ENCODE data around the gene SSH2. TPM values are rescaled to one million over a fixed set of nuclear protein-coding genes. Genes with fewer than 3 reads are reported as not detected.
A peak's percentile ranks its signal among the peaks of the same experiment; 100 is the strongest.

Gene SSH2
- total RNA-seq, 8 experiments from 2014 or later = 12.4 to 80.9 (median 16.0) TPM

GRCh38 chr17:29642171-29642611, 287.8 kb downstream of the SSH2 start:
- WGBS, 10 experiments = 10 to 92% (median 60%) methylated on average over 1 to 2 of the region's 2 CpGs; no CpG with 5 or more reads in 5 of the 10 experiments
- H3K4me3 ChIP-seq = no peak overlapping the region
- H3K4me1 ChIP-seq (replicated peaks in 1 of 2) = peaks cover 11 to 22% of the 10 kb centered on the region in 2 donors
- in situ Hi-C loops (cut with MboI; ENCODE audit: low pct_unique_long_range_greater_than_20kb in 2 of 9, low sequenced_read_pairs in 9 of 9, unreplicated experiment in 9 of 9) = loop anchor here in 3 of 9 experiments (10.0 to 25.0 kb wide), 3 partner anchors 120 to 145 kb away; no protein-coding TSS in a partner anchor
- no peak overlapping the region for H3K27ac ChIP-seq
- peak in 2 of 8 experiments; percentile 6 to 12 for ATAC-seq (replicated peaks in 6 of 8)

GRCh38 chr17:29640981-29641642, 288.9 kb downstream of the SSH2 start:
- whole genome bisulfite sequencing, 10 experiments = 66 to 100% (median 88%) methylated on average over 1 to 7 of the region's 7 CpGs; no CpG with 5 or more reads in 1 of the 10 experiments
- in situ Hi-C loops (cut with MboI; ENCODE audit: low pct_unique_long_range_greater_than_20kb in 2 of 9, low sequenced_read_pairs in 9 of 9, unreplicated experiment in 9 of 9) = loop anchor here in 3 of 9 experiments (10.0 to 25.0 kb wide), 3 partner anchors 121 to 146 kb away; no protein-coding TSS in a partner anchor

GRCh38 chr17:29640413-29640812, 289.6 kb downstream of the SSH2 start:
- WGBS, 10 experiments = 8 to 50% (median 14%) methylated on average over 1 to 2 of the region's 2 CpGs; no CpG with 5 or more reads in 3 of the 10 experiments
- peak; percentile 4 to 49 (median 44) for ATAC-seq (replicated peaks in 6 of 8)
- H3K27ac ChIP-seq = peak overlapping the region in 1 of 2 donors; percentile 54
- in situ Hi-C loops (cut with MboI; ENCODE audit: low pct_unique_long_range_greater_than_20kb in 2 of 9, low sequenced_read_pairs in 9 of 9, unreplicated experiment in 9 of 9) = loop anchor here in 3 of 9 experiments (10.0 to 25.0 kb wide), 3 partner anchors 122 to 147 kb away; no protein-coding TSS in a partner anchor
- peaks cover 11 to 22% of the 10 kb centered on the region in 2 donors for H3K4me1 ChIP-seq (replicated peaks in 1 of 2)
- no peak overlapping the region for H3K4me3 ChIP-seq

More at GRCh38 chr17:29640981-29641642, 288.9 kb downstream of the SSH2 start:
- ATAC-seq (replicated peaks in 6 of 8) = no peak
- H3K27ac ChIP-seq = no peak overlapping the region
- peaks cover 11 to 22% of the 10 kb centered on the region in 2 donors for H3K4me1 ChIP-seq (replicated peaks in 1 of 2)
- no peak overlapping the region for H3K4me3 ChIP-seq

DNA sequence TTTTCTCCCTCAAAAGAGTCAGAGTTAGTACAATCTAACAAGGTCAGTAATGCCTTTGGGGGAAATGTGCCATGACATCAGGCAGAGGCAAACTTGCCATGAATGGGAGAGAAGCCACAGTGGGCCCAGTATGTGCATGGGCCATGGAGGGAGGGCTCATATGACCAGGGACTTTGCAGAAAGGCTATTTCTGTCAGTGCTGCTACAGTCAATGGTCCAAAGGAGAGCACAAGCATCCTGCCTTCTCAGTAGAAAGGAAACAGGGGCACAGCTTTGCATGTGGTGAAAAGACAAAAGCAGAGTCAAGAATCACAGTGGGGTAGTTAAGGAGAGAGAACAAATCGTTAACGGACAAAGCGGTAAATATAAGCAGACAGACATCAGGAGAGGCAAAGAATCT, 296.1 kb downstream of the SSH2 start:
- no peak overlapping the region for H3K27ac ChIP-seq
- in situ Hi-C loops (cut with MboI; ENCODE audit: low pct_unique_long_range_greater_than_20kb in 2 of 9, low sequenced_read_pairs in 9 of 9, unreplicated experiment in 9 of 9) = loop anchor here in 2 of 9 experiments (25.0 kb wide), 2 partner anchors 128 to 153 kb away; no protein-coding TSS in a partner anchor
- 67 to 100% (median 83%) methylated on average over 1 to 3 of the region's 3 CpGs; no CpG with 5 or more reads in 3 of the 10 experiments for WGBS, 10 experiments
- ATAC-seq (replicated peaks in 6 of 8) = no peak
- H3K4me3 ChIP-seq = no peak overlapping the region
- no peaks in the 10 kb centered on the region for H3K4me1 ChIP-seq (replicated peaks in 1 of 2)

DNA sequence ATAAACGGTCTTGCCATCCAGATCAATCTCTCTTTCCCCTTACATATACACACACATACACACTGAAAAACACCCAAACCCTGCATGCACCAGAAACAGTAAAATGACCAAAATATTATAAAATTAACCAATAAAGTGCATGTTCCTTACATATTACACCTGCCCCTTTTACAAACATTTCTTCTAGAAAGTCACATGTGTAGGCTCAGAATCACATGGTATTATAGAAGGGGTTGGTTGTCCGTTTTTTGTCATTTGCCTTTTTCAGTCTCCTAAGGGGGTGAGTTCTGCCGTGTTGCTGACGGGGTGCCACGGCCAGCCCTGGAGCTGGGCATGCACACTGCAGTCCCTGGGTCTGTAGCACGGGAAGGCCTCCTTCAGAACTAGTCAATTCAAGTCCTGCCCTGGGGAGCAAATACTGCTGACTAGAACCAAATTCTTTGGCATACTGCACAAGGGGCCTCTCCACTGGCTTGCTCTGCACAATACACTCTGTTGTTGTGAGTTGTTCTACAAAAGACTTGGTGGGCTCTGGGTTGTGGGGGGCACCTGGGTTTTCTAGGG, 299.3 kb downstream of the SSH2 start:
- no peak for ATAC-seq (replicated peaks in 6 of 8)
- in situ Hi-C loops (cut with MboI; ENCODE audit: low pct_unique_long_range_greater_than_20kb in 2 of 9, low sequenced_read_pairs in 9 of 9, unreplicated experiment in 9 of 9) = loop anchor here in 2 of 9 experiments (25.0 kb wide), 2 partner anchors 132 to 157 kb away; no protein-coding TSS in a partner anchor
- Histone ChIP-seq H3K27ac (no peak overlapping the region), H3K4me1 (replicated peaks in 1 of 2) (no peaks in the 10 kb centered on the region), H3K4me3 (no peak overlapping the region)
- WGBS, 10 experiments = 22 to 100% (median 84%) methylated on average over 1 to 5 of the region's 6 CpGs; no CpG with 5 or more reads in 1 of the 10 experiments

DNA sequence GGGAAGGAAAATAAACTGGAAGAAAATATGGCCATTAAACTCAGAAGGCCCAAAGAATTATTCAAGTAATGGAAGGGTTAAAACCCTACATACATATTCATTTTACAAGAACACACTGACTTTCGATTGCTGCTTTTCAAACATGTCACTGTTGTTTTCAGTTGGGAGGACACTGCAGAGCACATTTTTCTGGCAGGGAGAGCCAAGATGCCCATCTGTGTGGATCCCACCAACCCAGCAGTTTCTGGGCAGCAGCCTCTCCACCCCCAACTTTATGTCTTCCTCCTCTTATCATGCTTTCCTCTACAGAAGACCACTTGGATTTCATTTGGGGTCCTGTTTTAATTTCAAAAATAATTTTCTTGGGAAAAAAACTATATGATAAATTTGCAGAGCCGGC, 300.2 kb downstream of the SSH2 start:
- in situ Hi-C loops (cut with MboI; ENCODE audit: low pct_unique_long_range_greater_than_20kb in 2 of 9, low sequenced_read_pairs in 9 of 9, unreplicated experiment in 9 of 9) = loop anchor here in 2 of 9 experiments (25.0 kb wide), 2 partner anchors 132 to 157 kb away; no protein-coding TSS in a partner anchor
- no peak overlapping the region for H3K4me3 ChIP-seq

DNA sequence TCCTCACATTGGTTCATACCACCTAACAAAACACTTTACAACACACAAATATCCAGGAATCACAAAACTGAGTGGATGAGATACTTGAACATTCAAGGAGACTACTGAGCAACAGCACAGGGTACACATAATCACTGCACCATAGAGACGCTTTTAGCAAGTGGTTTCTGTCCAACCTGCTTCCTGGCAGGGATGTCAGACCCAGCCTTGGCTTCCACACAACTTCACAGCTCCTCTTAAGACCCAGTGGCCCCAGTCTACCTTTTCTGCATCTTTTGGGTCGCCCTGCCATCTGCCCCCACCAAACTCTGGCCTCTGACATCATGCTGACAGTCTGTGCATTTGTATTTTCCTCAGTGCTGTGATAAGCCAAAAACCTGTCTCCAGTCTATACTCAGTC, 301.4 kb downstream of the SSH2 start:
- in situ Hi-C loops (cut with MboI; ENCODE audit: low pct_unique_long_range_greater_than_20kb in 2 of 9, low sequenced_read_pairs in 9 of 9, unreplicated experiment in 9 of 9) = loop anchor here in 2 of 9 experiments (25.0 kb wide), 2 partner anchors 134 to 159 kb away; no protein-coding TSS in a partner anchor
- H3K27ac ChIP-seq = no peak overlapping the region
- 60 to 100% (median 94%) methylated on average over 1 to 2 of the region's 2 CpGs; no CpG with 5 or more reads in 5 of the 10 experiments for WGBS, 10 experiments
- ATAC-seq (replicated peaks in 6 of 8) = no peak
- H3K4me3 ChIP-seq = no peak overlapping the region
- H3K4me1 ChIP-seq (replicated peaks in 1 of 2) = no peaks in the 10 kb centered on the region

More for the DNA sequence above, 300.2 kb downstream of the SSH2 start:
- Histone ChIP-seq H3K27ac (no peak overlapping the region), H3K4me1 (replicated peaks in 1 of 2) (no peaks in the 10 kb centered on the region)
- ATAC-seq (replicated peaks in 6 of 8) = no peak
- WGBS, 10 experiments = 10 to 88% (median 60%) methylated on average over 1 to 2 of the region's 2 CpGs

DNA sequence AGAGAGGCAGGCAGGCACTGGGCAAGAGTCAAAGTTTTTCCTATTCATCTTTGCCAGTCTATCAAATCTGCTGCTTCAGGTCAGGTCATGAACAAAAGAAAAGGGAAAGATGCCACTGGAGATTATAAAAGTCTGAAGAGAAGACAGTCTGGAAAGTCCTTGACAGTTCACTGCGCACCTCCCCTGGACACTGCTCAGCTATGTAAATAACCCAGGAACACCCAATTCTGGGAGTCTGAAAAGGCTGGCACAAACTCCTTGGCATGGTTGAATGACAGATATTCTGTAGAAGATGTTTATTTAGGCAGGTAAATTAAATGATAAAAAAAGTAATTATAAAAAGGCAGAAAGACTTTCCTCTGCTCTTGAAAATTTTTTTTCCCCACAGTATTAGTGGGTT, 302.1 kb downstream of the SSH2 start:
- H3K4me1 ChIP-seq (replicated peaks in 1 of 2) = no peaks in the 10 kb centered on the region
- ATAC-seq (replicated peaks in 6 of 8) = peak in 1 of 8 experiments; percentile 23
- H3K4me3 ChIP-seq = no peak overlapping the region
- 89 to 100% (median 100%) methylated on average over 1 of the region's 1 CpG; no CpG with 5 or more reads in 5 of the 10 experiments for WGBS, 10 experiments
- H3K27ac ChIP-seq = no peak overlapping the region
- in situ Hi-C loops (cut with MboI; ENCODE audit: low pct_unique_long_range_greater_than_20kb in 2 of 9, low sequenced_read_pairs in 9 of 9, unreplicated experiment in 9 of 9) = loop anchor here in 2 of 9 experiments (25.0 kb wide), 2 partner anchors 134 to 159 kb away; no protein-coding TSS in a partner anchor

GRCh38 chr17:29625037-29625750, 304.8 kb downstream of the SSH2 start:
- in situ Hi-C loops (cut with MboI; ENCODE audit: low pct_unique_long_range_greater_than_20kb in 2 of 9, low sequenced_read_pairs in 9 of 9, unreplicated experiment in 9 of 9) = loop anchor here in 2 of 9 experiments (25.0 kb wide), 2 partner anchors 137 to 162 kb away; no protein-coding TSS in a partner anchor
- Histone ChIP-seq H3K4me3 (no peak overlapping the region), H3K27ac (no peak overlapping the region), H3K4me1 (replicated peaks in 1 of 2) (peaks cover 0 to 2% of the 10 kb centered on the region in 2 donors)
- ATAC-seq (replicated peaks in 6 of 8) = peak in 3 of 8 experiments; percentile 13 to 35 (median 26)
- 45 to 100% (median 98%) methylated on average over 1 to 4 of the region's 8 CpGs; no CpG with 5 or more reads in 2 of the 10 experiments for WGBS, 10 experiments

GRCh38 chr17:29624586-29624985, 305.4 kb downstream of the SSH2 start:
- 0 to 92% (median 71%) methylated on average over 1 to 3 of the region's 4 CpGs; no CpG with 5 or more reads in 3 of the 10 experiments for WGBS, 10 experiments
- Histone ChIP-seq H3K4me3 (no peak overlapping the region), H3K27ac (no peak overlapping the region), H3K4me1 (replicated peaks in 1 of 2) (peaks cover 0 to 2% of the 10 kb centered on the region in 2 donors)
- no peak for ATAC-seq (replicated peaks in 6 of 8)
- in situ Hi-C loops (cut with MboI; ENCODE audit: low pct_unique_long_range_greater_than_20kb in 2 of 9, low sequenced_read_pairs in 9 of 9, unreplicated experiment in 9 of 9) = loop anchor here in 1 of 9 experiments (25.0 kb wide), 1 partner anchor 463 kb away; no protein-coding TSS in a partner anchor

- no peak for ATAC-seq (replicated peaks in 6 of 8)
- in situ Hi-C loops (cut with MboI; ENCODE audit: low pct_unique_long_range_greater_than_20kb in 2 of 9, low sequenced_read_pairs in 9 of 9, unreplicated experiment in 9 of 9) = loop anchor here in 1 of 9 experiments (25.0 kb wide), 1 partner anchor 464 kb away; no protein-coding TSS in a partner anchor
- Histone ChIP-seq H3K27ac (no peak overlapping the region), H3K4me1 (replicated peaks in 1 of 2) (peaks cover 0 to 2% of the 10 kb centered on the region in 2 donors), H3K4me3 (peak overlapping the region in 4 of 5 donors; percentile 38 to 50 (median 47))
- 0 to 41% (median 35%) methylated on average over 1 to 4 of the region's 4 CpGs; no CpG with 5 or more reads in 7 of the 10 experiments for WGBS, 10 experiments
These were observed 306.8 kb downstream of the SSH2 start for GRCh38 chr17:29623283-29623647.

Measured in motor neuron (in vitro differentiated cells).